IPS DF 4.7 (cell line): ENCODE measurements around the gene H6PD.

Source experiments
- DNase-seq: peaks from one replicate; pipeline ENCODE4 v3.0.0-alpha.2; 2013; ENCODE audit warnings: low spot score; ENCODE audit errors: extremely low read depth

H6PD gene

DNA sequence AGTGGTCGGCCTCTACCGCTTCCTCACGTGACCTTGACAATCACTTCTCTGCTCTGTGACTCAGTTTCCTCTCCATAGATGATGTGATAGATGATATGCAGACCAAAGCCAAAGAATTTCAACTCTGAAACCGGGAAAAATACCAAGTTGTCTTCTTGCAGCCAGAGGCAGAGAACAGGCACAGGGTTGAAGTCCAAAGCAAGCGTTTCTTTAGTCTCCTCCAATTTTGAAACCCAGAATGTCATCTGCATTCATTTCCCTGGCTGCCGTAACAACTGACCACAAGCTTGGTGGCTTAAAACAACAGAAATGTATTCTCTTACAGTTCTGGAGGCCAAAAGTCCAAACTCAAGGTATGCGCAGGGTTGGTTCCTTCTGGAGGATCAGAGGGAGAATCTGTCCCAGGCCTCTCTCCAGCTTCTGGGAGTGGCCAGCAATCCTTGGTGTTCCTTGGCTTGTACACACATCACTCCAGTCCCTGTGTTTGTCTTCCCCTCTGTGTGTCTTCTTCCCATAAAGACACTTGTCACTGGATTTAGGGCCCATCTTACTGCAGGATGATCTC, 30.3 kb upstream of the H6PD start:
- no peak for DNase-seq

DNA sequence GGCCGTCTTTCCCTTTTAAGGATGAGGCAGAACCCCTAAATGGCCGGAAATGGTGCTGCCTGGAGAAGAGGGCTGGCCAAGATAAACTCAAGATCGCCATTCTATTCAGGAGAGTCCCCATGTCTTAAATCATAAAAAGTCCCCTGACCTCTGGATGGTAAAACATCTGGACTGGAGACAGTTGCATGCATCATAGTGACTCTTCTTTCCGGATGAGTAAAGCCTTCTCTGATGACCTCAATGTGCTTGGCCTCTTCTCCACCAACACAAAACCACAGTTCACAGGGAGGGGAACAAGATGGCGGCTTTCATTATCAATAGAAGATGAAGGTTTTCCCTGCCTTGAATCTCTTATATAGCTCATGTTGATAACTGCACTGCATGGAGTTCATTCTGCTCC, 27.5 kb upstream of the H6PD start:
- DNase-seq: no peak

DNA sequence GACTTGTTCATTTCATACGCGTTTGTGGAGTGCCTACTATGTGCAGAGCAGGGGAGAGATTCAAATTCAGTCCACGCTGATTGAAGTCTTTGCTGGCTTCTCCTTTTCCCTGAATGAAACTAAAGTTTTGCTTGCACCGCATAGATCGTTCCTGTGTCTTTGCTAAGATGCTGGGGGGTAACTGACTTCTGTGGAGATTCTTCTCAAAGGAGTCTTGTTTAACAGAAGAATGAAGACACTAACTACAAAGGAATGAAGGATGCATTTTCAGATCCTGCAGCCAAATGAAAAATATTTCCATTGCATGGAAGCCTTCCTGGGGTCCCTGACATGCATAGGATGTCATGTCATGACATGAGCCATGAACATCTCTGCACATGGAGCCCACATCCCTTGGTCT, 26.9 kb upstream of the H6PD start:
- DNase-seq: no peak

DNA sequence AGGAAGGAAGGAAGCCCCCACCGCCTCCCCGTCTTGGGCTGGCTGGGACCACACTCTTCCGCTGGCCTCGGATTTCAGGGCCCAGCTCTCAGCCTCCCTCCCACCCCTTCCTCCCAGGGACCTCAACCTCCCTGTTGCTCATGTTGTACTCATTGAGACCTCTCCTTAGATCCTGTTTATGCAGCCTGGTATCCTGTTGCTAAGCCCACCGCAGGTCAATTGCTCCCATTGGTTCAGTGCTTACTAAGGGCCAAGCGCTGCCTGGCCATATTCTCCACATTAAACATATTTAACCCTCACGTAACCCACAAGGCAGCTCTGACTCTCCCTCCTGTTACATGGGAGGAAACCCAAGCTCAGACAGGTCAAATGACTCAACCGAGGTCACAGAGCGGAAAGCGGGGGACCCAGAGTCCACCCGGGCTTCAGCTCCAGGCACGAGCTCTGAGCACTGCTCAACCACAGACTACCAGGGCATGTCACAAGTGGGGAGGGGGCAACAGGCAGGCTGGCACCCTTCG, 23.2 kb upstream of the H6PD start:
- no peak for DNase-seq

DNA sequence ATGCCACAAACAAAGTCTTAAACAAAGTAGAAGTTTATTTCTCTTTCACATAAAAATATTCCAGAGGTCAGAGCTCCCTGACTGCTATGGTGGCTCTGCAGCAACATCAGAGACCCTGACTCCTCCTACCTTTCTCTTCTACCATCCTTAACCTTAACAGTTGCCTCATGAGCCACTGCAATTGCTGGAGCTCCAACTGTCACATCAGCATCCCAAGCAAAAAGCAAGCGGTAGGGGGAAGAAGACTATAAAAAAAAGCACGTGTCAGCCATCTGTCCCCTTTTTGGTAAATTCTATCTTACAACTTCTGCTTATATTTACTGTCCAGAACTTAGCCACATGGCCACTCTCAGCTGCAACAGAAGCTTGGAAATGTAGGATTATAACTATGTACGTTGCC, 21.8 kb upstream of the H6PD start:
- DNase-seq: no peak

DNA sequence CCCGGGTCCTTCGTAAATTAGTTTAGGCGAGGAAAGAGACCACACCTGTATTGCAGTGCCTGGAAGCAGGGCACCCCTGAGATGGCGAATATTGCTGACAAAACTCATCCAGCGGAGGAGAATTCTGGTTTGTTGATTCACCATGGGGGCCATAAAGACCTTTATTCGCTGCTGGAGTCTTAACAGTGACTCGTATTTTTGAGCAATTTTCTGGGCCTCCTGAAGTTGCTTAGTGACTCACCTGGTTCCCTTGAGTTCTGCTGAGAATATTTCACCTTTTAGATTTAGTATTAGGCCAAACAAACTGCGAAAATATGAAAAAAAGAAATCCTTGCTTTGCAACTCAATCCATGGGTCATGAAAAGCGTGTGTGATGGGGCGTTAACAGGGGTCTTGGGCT, 20.6 kb upstream of the H6PD start:
- DNase-seq: no peak

DNA sequence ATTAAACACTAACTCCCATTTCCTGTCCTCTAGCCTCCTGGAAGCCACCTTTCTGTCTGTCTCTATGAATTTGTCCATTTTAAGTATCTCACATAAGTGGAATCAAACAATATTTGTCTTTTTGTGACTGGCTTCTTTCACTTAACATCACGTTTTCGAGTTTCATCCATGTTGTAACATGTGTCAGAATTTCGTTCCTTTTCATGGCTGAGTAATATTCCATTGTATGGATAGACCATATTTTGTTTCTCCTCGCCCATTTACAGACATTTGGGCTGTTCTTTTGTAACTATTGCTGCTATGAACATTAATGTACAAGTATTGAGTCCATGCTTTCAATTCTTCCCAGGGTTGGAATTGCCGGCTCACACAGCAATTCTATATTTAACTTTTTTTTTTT, 15.7 kb upstream of the H6PD start:
- DNase-seq: no peak

DNA sequence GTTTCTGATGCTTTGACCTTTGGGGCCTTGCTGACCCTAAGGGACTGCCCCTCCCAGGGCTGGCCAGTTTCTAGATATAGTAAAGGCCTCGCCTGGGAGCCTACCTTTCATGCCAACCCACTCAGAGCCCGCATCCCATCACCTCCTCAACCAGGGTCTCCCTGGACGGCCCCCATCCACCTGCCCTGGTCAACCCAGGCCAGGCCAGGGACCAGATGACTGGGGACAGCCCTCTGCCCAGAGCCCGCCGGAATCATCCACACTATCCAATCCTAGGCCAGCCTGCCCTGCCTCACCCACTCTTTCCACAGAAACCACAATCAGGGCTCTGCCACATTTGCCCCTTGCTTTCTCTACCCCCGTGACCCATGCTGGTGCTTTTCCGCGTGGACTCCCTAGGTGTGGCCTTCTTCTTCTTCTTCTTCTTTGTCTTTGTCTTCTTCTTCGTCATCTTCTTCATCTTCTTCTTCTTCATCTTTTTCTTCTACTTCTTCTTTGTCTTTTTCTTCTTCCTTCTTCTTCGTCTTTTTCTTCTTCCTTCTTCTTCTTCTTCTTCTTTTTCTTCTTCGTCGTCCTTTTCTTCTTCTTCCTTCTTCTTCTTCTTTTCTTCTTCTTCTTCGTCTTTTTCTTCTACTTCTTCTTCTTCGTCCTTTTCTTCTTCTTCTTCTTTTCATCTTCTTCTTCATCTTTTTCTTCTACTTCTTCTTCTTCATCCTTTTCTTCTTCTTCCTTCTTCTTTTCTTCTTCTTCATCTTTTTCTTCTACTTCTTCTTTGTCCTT, 11.5 kb upstream of the H6PD start:
- DNase-seq: no peak

DNA sequence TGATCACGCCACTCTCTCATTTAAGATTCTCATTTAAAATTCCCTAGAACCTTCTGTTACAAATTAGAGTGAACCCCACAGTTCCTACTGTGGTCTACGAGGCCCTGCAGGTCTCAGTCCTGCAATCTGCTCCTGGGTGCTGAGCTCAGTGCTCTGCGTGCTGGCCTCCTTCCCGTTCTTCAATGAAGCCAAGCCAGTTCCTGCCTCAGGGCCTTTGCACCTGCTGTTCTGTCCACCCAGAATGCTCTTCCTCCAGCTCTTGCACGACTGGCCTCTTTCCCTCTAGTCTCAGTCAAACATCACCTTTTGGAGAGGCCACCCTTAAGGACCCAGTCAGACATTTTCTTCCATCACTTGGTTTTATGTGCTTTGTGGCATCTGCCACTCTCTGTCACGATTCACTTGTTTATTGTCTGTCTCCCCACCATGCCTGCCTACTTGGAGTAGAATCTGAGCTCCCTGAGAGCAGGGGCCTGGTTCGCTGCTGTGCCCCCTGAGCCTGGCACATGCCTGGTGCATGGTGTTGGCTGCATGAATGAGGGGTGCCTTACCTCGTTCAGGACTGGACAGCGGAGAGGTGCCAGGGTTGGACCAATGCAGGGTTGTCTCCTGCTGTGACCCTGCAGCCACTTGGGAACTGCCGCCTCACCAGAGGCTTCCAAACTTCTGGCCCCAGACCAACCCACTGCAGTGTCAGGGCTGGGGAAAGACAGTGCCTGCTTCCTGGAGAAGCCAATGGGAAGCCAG, 9.7 kb upstream of the H6PD start:
- DNase-seq: no peak

DNA sequence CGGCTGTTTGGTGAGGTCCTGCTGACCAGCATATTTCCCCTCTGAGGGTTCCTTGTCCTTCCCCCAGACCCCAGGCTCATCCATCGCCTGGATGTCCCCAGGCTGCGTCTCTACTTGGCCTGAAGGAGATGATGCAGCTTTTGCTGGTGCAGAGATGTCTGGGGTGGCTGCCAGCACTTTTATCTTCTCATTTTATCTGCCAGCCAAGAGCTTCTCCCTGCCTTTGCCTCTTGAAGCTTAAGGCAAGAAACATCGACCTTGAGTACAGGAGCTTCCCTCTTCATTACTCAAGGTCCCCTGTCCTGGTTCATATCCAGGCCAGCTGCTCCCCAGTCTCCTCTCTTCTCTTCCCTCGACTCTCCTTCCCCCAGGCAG, 9.2 kb upstream of the H6PD start:
- DNase-seq: no peak

DNA sequence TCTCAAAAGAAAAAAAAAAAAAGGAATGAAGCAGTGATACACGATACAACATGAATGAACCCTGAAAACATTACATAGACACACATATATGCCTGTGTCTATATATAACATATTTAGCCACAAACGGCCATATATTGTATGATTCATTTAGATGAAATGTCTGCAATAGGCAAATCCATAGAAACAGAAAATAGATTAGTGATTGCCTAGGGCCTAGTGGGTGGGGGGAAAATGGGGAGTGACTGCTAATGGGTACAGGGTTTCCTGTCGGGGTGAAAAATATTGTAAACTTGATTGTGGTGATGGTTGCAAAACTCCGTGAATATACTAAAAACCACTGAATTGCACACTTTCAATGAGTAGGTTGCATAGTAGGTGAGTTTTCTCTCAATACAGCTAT, 6.0 kb upstream of the H6PD start:
- DNase-seq: no peak

DNA sequence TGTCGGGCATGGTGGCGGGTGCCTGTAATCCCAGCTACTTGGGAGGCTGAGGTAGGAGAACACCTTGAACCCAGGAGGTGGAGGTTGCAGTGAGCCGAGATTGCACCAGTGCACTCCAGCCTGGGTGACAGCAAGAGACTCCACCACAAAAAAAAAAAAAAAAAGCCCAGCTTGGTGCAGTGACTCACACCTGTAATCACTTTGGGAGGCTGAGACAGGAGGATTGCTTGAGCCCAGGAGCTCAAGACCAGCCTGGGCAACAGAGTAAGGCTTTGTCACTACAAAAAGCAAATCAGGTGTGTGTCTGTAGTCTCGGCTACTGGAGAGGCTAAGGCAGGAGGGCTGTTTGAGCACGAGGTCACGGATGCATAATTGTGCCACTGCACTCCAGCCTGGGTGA, 5.0 kb upstream of the H6PD start:
- no peak for DNase-seq

DNA sequence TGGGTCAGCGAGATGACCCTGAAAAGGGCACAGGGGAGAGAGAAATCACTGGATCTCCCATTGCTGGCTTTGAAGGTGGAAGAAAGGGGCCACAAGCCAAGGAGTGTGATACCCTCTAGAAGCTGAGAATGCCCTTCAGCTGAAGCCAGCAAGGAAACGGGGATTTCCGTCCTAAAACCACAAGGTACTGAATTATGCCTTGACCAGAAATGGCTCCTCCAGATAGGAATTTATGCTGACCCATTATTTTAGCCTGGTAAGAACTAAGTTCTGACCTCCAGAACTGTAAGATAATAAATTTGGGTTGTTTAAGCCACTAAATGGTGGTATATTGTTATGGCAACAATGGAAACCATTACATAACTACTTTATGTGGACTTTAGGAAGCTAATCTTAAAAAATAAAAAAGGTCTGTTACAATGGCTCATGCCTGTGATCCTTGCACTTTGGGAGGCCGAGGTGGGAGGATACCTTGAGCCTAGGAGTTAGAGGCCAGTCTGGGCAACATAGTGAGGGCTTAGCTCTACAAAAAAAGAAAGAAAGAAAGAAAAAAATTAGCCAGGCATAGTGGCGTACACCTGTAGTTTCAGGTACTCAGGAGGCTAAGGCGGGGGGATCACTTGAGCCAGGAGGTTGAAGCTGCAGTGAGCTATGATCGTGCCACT, 3.6 kb upstream of the H6PD start:
- DNase-seq: no peak

DNA sequence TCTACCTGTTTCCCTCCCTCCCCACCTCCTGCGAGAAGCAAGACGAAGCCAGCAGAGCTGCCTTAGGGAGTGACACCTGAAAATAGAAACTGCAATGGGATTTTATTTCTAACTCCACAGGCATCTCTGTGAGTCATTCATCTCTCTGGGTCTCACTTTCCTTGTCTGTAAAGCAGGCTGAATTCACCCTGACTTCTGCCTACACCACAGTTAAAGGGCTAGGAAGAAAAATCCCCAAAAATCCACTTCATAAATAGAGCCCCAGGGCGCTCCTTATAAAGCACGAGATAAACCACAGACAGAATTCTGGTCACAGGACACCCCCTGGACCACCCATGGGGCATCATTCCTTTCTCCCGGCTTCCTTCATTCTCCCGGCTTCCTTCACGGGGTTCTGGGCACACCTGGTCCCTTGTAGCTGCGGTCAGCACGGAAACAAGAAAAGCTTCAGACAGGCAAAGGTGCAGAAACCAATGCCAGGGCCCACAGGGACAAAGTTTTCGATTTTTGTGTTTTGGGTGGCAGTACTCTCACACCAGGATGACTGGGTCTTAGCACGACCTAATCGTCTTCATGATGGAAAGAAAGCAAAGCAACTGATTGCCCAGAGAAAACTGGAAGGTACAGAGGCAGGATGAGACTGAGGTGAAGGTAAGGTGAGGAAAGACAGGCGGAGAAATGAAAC, 2.8 kb upstream of the H6PD start:
- no peak for DNase-seq

DNA sequence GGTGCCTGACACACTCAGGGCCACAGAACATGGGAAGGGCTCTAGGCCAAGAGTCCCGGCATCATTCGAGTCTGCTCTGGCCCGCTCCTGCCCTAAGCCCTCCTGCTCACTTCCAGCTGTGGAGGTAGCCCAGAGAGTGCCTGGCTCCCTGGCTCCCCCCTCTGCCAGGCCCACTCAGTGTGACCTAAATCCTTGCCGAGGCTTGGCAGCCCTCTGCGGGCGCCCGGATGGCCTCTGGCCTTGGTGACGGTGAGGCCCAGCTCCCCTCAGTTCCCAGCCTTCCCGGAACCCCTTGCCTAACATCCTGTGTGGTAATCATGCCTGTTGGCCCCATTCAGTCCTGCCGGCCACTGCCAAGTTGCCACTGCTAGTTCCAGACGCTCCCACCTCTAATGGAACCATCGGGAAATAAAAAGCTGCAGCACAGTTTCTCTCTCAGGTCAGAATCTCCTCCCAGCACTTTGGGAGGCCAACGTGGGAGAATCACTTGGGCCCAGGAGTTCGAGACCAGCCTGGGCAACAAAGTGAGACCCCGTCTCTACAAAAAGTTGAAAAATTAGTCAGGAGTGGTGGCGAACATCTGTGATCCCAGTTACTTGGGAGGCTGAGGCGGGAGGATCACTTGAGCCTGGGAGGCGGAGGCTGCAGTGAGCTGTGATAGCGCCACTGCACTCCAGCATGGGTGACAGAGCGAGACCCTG, 1.2 kb upstream of the H6PD start:
- no peak for DNase-seq

DNA sequence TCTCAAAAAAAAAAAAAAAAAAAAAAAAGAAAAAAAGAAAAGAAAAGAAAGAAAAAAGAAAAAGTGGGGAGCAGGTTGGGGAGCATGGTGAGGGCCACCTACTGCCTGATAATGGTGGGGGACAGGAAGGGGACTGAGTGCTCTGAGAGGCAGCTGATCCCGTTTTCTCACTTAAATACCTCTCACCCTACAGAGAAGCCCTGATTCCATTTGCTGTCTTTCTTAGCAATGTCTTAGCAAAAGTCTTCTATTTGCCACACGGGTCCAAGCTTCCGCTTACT, 692 bp upstream of the H6PD start:
- no peak for DNase-seq

DNA sequence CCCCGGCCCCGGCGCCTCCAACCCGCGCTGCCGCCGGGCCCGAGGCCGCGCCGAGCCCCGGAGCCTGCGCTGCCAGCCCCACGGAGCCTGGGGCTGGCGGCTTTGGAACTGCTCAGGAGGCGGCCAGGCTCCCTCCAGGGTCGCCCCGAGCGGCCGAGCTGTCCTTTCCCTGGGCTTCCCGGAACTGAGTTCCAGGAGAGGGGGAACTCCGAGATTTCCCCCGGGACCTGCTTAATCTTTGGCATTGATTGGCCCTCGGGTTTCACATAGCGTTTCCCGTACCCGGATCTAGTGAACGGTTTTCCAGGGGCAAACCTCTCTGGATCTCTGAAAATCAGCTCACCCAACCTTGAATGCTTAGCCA, 504 bp downstream of the H6PD start:
- DNase-seq: no peak

DNA sequence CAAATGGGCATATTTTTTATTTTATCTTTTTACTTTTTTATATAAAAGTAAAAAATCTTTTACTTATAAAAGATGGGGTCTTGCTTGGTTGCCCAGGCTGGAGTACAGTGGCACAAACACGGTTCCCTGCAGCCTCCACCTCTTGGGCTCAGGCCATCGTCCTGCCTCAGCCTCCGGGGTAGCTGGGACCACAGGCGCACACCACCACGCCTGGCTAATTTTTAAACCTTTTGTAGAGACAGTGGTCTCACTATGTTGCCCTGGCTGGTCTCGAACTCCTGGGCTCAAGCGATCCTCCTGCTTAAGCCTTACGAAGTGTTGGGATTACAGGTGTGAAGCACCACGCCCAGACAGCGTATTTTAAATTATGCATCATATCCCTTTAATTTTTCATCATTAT, 986 bp downstream of the H6PD start:
- no peak for DNase-seq

DNA sequence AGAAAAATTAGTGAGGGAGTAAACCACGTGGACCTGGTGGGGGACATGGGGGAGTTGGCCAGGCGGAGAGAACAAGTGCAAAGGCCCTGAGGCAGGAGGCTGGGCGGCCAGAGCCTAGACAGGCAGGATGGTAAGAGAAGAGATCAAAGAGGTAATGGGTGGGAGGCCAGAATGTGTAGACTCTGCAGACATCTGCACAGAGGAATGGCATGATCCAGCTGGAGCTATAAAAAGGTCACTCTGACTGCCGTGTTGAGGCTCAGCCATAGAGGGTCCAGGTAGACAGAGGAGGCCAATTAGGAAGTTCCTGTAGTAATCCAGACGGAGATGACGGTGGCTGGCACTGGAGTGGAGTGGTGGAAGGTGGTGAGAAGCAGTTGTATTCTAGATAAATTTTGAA, 3.6 kb downstream of the H6PD start:
- no peak for DNase-seq

DNA sequence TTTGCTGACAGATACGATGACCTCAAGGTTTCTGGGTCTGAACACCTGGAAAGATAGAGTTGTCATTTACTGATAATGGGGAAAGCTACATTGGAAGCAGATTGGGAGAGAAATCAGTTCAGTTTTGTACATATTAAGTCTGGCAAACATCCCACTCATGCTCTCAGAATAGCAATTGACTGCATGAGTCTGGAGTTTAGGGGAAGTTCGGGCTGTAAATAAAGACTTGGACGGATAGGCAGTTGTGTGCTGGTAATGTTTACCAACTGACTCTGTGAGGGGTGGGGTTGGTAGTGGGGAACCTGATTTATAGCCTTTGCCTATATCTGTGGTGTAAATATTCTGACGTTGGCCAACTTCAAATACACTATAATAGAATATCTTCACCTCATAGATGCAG, 4.0 kb downstream of the H6PD start:
- DNase-seq: no peak
